Neutrophil (primary cell): ENCODE data around the gene YOD1.

Experiments
- H3K27ac ChIP-seq: fragments of 200-600 bp; sonication (generic); 2 replicates; pipeline ENCODE4 v1.5.1; 2016; ENCODE audit warnings: mild to moderate bottlenecking, moderate library complexity
- H3K27me3 ChIP-seq: fragments of 200-600 bp; sonication (generic); 2 replicates; pipeline ENCODE4 v1.6.0; 2016; ENCODE audit warnings: mild to moderate bottlenecking
- H3K36me3 ChIP-seq: fragments of 200-600 bp; sonication (generic); 2 replicates; pipeline ENCODE4 v1.5.1; 2017
- H3K4me1 ChIP-seq, 2 experiments: fragments of 200-600 bp in 1 of 2; sonication (generic) in 1 of 2; 1 replicate in 1 of 2; 2 replicates in 1 of 2; pipeline versions ENCODE4 v1.5.1 to v1.6.1; 2013 to 2016; ENCODE audit warnings: low read depth in 1 of 2, low read length in 1 of 2, mild to moderate bottlenecking in 1 of 2, moderate library complexity in 1 of 2; ENCODE audit not compliant: control insufficient read depth in 1 of 2, insufficient read depth in 1 of 2
- H3K4me3 ChIP-seq, 2 experiments: fragments of 200-600 bp in 1 of 2; sonication (generic) in 1 of 2; 1 replicate in 1 of 2; 2 replicates in 1 of 2; pipeline ENCODE4 v1.5.1; 2013 to 2016; ENCODE audit warnings: low read depth in 1 of 2, low read length in 1 of 2, mild to moderate bottlenecking in 1 of 2, moderate library complexity in 1 of 2
- H3K9me3 ChIP-seq: fragments of 200-600 bp; sonication (generic); 2 replicates; pipeline ENCODE4 v1.5.1; 2016
- CTCF ChIP-seq: fragments of 200-600 bp; sonication (generic); IDR thresholded peaks from 2 replicates; pipeline ENCODE4 v1.5.1; 2016; ENCODE audit warnings: antibody characterized with exemption

Gene YOD1

GRCh38 chr1:207009182-207009850 lies 41.7 kb downstream of the YOD1 start:
- Histone ChIP-seq H3K9me3 (no peaks in the 10 kb centered on the region), H3K4me3 (no peak overlapping the region), H3K27ac (no peak overlapping the region), H3K4me1 (no peaks in the 10 kb centered on the region), H3K36me3 (no peaks in the 10 kb centered on the region), H3K27me3 (peaks cover 9% of the 10 kb centered on the region)
- TF ChIP-seq CTCF = no peak

- H3K27me3 ChIP-seq = peaks cover 4% of the 10 kb centered on the region
- H3K9me3 ChIP-seq = no peaks in the 10 kb centered on the region
- H3K4me1 ChIP-seq = peaks cover 5 to 6% of the 10 kb centered on the region in 2 experiments
- no peak overlapping the region for H3K27ac ChIP-seq
- H3K4me3 ChIP-seq = no peak overlapping the region
- no peaks in the 10 kb centered on the region for H3K36me3 ChIP-seq
- no peak for TF ChIP-seq CTCF
These were observed 43.5 kb downstream of the YOD1 start for GRCh38 chr1:207007352-207008033.

GRCh38 chr1:207006914-207007313 lies 44.1 kb downstream of the YOD1 start:
- Histone ChIP-seq H3K36me3 (no peaks in the 10 kb centered on the region), H3K27ac (no peak overlapping the region), H3K4me1 (peaks cover 8 to 11% of the 10 kb centered on the region in 2 experiments), H3K9me3 (no peaks in the 10 kb centered on the region), H3K4me3 (no peak overlapping the region), H3K27me3 (no peaks in the 10 kb centered on the region)
- TF ChIP-seq CTCF = no peak

GRCh38 chr1:207006083-207006482 lies 44.9 kb downstream of the YOD1 start:
- TF ChIP-seq CTCF = no peak
- no peak overlapping the region for H3K27ac ChIP-seq
- no peaks in the 10 kb centered on the region for H3K27me3 ChIP-seq
- no peaks in the 10 kb centered on the region for H3K9me3 ChIP-seq
- no peaks in the 10 kb centered on the region for H3K36me3 ChIP-seq
- H3K4me3 ChIP-seq = no peak overlapping the region
- H3K4me1 ChIP-seq = peaks cover 8 to 13% of the 10 kb centered on the region in 2 experiments

- H3K27me3 ChIP-seq = no peaks in the 10 kb centered on the region
- H3K36me3 ChIP-seq = no peaks in the 10 kb centered on the region
- peaks cover 13 to 19% of the 10 kb centered on the region in 2 experiments for H3K4me1 ChIP-seq
- no peaks in the 10 kb centered on the region for H3K9me3 ChIP-seq
- no peak overlapping the region for H3K4me3 ChIP-seq
- TF ChIP-seq CTCF = no peak
- no peak overlapping the region for H3K27ac ChIP-seq
These were observed 45.8 kb downstream of the YOD1 start for GRCh38 chr1:207004931-207005830.
